HCT116 (cell line): ENCODE data around the gene IGFALS.

ENCODE experiments used
- CTCF ChIP-seq, 3 experiments: fragments of 200-600 bp in 1 of 3; sonication (generic) in 1 of 3; IDR thresholded peaks in 2 of 3; conservative IDR thresholded peaks in 1 of 3; 2 replicates each; pipeline ENCODE4 v1.5.1; 2012 to 2017; ENCODE audit warnings: low read depth in 2 of 3, low read length in 2 of 3, antibody characterized with exemption in 1 of 3, borderline replicate concordance in 1 of 3, control low read depth in 1 of 3, mild to moderate bottlenecking in 1 of 3, mixed read lengths in 1 of 3, mixed run types in 1 of 3, moderate library complexity in 1 of 3; ENCODE audit not compliant: insufficient read depth in 1 of 3
- EGR1 ChIP-seq: IDR thresholded peaks from 2 replicates; pipeline ENCODE4 v1.6.1; 2012; ENCODE audit warnings: low read depth
- EZH2 ChIP-seq: fragments of 200-600 bp; sonication (generic); IDR thresholded peaks from 2 replicates; pipeline ENCODE4 v1.6.1; 2017; ENCODE audit warnings: antibody characterized with exemption, mixed run types
- EZH2phosphoT487 ChIP-seq: fragments of 200-600 bp; IDR thresholded peaks from 2 replicates; pipeline ENCODE4 v1.6.1; 2018; ENCODE audit warnings: antibody characterized with exemption, borderline replicate concordance
- POLR2A ChIP-seq: IDR thresholded peaks from 2 replicates; pipeline ENCODE4 v1.7.0; 2011; ENCODE audit warnings: borderline replicate concordance; ENCODE audit not compliant: insufficient read depth, insufficient read length; ENCODE audit errors: extremely low read depth
- POLR2AphosphoS5 ChIP-seq: IDR thresholded peaks from 2 replicates; pipeline ENCODE4 v1.6.1; 2011; ENCODE audit warnings: mild to moderate bottlenecking, low read depth, low read length, moderate library complexity
- RAD21 ChIP-seq: IDR thresholded peaks from 2 replicates; pipeline ENCODE4 v1.6.1; 2012; ENCODE audit warnings: low read depth, mild to moderate bottlenecking
- REST ChIP-seq: IDR thresholded peaks from 2 replicates; pipeline ENCODE4 v1.6.1; 2012; ENCODE audit warnings: low read depth
- SP1 ChIP-seq: IDR thresholded peaks from 2 replicates; pipeline ENCODE4 v1.6.1; 2012; ENCODE audit warnings: low read depth
- SRF ChIP-seq: IDR thresholded peaks from 2 replicates; pipeline ENCODE4 v1.6.1; 2012; ENCODE audit warnings: low read depth
- ZFX ChIP-seq: fragments of 450-650 bp; IDR thresholded peaks from 2 replicates; pipeline ENCODE4 v1.6.1; 2017
- ZNF274 ChIP-seq: fragments of 200-500 bp; sonication (Bioruptor generic); IDR thresholded peaks from 2 replicates; pipeline ENCODE4 v1.6.1; 2014; ENCODE audit warnings: mild to moderate bottlenecking, low read depth, low read length, inconsistent platforms
- TF ChIP-seq, protein P1 (sequence below): IDR thresholded peaks from 2 replicates; pipeline ENCODE4 v1.6.1; 2012

DNA sequence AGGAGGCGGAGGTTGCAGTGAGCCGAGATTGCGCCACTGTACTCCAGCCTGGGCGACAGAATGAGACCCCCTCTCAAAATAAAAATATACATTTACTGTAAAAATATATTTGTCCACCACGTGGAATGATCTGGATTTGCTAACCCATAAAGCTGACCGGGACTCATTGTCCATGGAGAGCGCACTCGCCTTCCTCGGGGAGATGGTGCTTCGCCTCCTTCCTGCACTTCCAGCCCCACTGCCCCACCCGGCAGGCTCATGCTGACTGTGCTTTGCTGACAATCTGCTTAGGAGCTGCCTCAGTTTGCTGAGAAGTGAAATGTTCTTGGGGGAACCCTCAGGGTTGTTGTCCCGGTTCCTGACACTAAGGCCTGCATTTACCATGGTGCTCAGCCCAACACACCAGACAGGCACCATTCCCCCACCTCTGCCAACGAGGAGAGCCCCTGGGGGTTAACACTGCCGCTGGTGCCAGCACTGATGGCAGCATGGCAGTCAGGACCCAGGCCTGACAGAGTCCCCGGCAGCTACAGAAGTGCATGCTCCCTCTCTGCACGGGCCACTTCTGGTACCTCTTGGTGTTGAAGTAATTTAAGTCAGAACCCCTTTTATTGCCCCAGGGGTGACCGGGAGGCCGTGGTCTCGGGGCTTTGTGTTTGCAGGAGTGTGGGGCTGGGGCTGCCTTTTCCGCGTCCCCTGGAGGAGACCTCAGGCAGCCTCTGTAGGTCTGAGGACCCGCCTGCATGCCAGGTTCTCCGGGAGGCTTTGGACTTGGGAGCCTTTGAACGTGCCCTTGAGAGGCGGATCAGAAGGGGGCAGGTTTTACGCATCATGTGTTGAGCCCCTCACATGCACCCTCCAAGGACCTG, 8.3 kb downstream of the IGFALS start:
- TF ChIP-seq CTCF (IDR thresholded peaks at IDR 0.05 in 2 of 3, conservative IDR thresholded peaks at IDR 0.05 in 1 of 3; ENCODE audit: borderline replicate concordance in 1 of 3, insufficient read depth in 1 of 3, low read depth in 2 of 3, low read length in 2 of 3) (no peak), SP1 (no peak), POLR2A (no peak), EGR1 (no peak), SRF (no peak), EZH2phosphoT487 (no peak), POLR2AphosphoS5 (no peak), REST (no peak), EZH2 (no peak), ZNF274 (no peak), ZFX (no peak), RAD21 (no peak)
- TF ChIP-seq, protein P1, sequence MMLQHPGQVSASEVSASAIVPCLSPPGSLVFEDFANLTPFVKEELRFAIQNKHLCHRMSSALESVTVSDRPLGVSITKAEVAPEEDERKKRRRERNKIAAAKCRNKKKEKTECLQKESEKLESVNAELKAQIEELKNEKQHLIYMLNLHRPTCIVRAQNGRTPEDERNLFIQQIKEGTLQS = no peak
